Skeletal muscle tissue (tissue), 4 donors: ENCODE data around the gene TMCC1. TPM values are rescaled to one million over a fixed set of nuclear protein-coding genes. Genes with fewer than 3 reads are reported as not detected.
"Not testable (repeated sequence)": the region's sequence is repeated elsewhere in the genome, so short reads cannot be mapped to it uniquely, and the experiment has no call there.

Experiments
- H3K27ac ChIP-seq: one replicate; pipeline ENCODE4 v1.7.0; 2013; ENCODE audit warnings: mild to moderate bottlenecking, low read depth, low read length, inconsistent platforms
- H3K27me3 ChIP-seq, 3 donors: one replicate each; pipeline ENCODE4 v1.7.0; 2013; ENCODE audit warnings: low read length in 3 of 3; ENCODE audit not compliant: control insufficient read depth in 3 of 3, insufficient read depth in 3 of 3
- H3K36me3 ChIP-seq, 3 donors: one replicate each; pipeline ENCODE4 v1.7.0; 2013; ENCODE audit warnings: low read length in 3 of 3; ENCODE audit not compliant: control insufficient read depth in 3 of 3, insufficient read depth in 3 of 3
- H3K4me1 ChIP-seq, 3 donors: one replicate each; pipeline ENCODE4 v1.7.0; 2013; ENCODE audit warnings: low read length in 3 of 3, mild to moderate bottlenecking in 3 of 3; ENCODE audit not compliant: control insufficient read depth in 3 of 3, insufficient read depth in 3 of 3
- H3K4me3 ChIP-seq, 3 donors: one replicate each; pipeline ENCODE4 v1.7.0; 2013; ENCODE audit warnings: low read length in 3 of 3
- H3K9ac ChIP-seq, 3 donors: one replicate each; pipeline ENCODE4 v1.7.0; 2013; ENCODE audit warnings: low read length in 3 of 3, mild to moderate bottlenecking in 3 of 3, moderate library complexity in 2 of 3, low read depth in 1 of 3
- H3K9me3 ChIP-seq, 3 donors: one replicate each; pipeline ENCODE4 v1.7.0; 2013; ENCODE audit warnings: low read length in 3 of 3; ENCODE audit not compliant: control insufficient read depth in 3 of 3
- total RNA-seq: library from RNA; depleted of rRNA; stranded (reverse); fragments of >200 nt; gene quantifications from one replicate; pipeline ENCODE4 v1.2.3, GENCODE V29; 2014
- donor health status: Osteomylitis.

TMCC1 gene
- total RNA-seq, 1 donor from 2014 or later, result 65.8 TPM

DNA sequence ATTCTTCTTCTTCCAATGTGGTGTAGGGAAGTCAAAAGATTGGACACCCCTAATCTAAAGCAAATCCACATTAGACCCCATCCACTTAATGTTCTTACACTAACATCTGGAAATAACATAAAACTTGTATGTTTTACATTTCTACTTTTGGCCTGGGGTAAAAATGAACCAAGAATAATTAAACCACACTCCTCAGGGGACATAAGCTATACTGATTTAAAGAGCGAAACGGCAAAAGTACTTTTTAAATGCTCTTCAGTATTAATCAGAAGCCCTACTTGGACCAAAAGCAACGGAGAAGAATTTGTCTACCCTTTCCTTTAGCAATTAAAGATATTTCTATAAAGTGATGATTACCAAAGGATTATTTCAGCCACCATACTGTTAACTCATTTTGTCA lies 123.9 kb downstream of the TMCC1 start:
- Histone ChIP-seq H3K4me3 (no peak overlapping the region), H3K4me1 (no peaks in the 10 kb centered on the region), H3K9ac (no peak overlapping the region), H3K27ac (no peak overlapping the region), H3K9me3 (no peaks in the 10 kb centered on the region), H3K27me3 (no peaks in the 10 kb centered on the region), H3K36me3 (no peaks in the 10 kb centered on the region)

DNA sequence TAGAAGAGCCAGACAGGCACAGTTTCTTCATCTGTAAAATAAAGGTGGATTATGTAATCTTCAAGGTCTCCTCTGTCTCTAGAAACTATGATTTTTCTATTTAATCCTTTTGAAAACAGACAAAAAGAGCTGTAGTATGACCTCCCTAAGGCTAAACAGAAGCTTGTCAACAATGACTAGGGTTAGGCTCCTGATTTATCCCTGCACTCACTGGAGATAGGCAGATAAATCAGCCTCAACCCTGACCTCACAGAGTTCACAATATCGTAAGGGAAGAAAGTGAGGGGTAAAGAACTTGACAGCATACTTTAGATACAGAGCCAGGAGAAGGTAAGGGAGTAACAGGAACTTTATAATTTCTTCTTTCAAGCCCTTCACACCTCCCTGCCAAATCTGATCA lies 124.8 kb downstream of the TMCC1 start:
- H3K4me1 ChIP-seq, result peaks cover 0 to 3% (median 0%) of the 10 kb centered on the region in 3 donors

DNA sequence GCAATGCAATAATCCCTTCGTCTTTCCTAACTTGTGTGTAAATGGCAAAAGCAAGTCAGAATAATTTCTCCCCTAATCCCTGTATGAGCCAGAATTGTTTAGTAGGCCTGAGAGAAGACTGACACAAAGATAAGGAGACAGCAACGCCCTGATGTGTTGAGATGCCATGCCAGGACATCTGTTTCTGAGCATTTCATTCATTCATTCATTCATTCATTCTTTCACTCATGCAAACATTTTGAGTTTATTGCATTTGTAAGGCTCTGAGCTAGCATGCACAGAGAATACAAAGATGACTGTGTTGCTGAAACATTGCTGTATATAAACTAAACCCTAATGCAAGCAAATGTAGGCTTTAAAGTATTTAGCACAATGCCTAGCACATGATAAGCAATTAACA lies 127.4 kb downstream of the TMCC1 start:
- Histone ChIP-seq H3K36me3 (no peaks in the 10 kb centered on the region), H3K4me1 (peaks cover 0 to 3% (median 0%) of the 10 kb centered on the region in 3 donors), H3K27ac (no peak overlapping the region), H3K27me3 (no peaks in the 10 kb centered on the region), H3K4me3 (no peak overlapping the region), H3K9ac (no peak overlapping the region), H3K9me3 (no peaks in the 10 kb centered on the region)

More for the DNA sequence above, 124.8 kb downstream of the TMCC1 start:
- Histone ChIP-seq H3K9ac (no peak overlapping the region), H3K4me3 (no peak overlapping the region), H3K9me3 (no peaks in the 10 kb centered on the region), H3K27me3 (no peaks in the 10 kb centered on the region), H3K27ac (no peak overlapping the region), H3K36me3 (no peaks in the 10 kb centered on the region)

DNA sequence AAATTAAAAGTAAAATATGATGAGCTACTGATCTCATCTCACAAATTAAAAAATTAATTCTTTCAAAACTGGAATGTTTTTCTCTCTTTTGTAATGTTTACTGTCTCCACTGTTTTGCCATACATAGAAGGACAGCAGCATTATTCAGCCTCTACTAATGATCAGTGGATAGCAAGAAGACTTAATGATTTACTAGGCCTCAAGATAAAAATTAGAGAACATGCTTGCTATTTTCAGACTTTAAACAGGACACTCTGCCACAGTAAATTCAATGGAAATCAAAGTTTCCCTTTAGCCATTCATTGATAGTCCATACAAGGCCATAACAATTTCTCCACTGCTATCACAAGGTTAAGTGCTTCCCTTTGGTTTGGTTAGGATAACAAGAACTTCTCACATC lies 129.4 kb downstream of the TMCC1 start:
- no peaks in the 10 kb centered on the region for H3K36me3 ChIP-seq
- H3K27ac ChIP-seq, result no peak overlapping the region

DNA sequence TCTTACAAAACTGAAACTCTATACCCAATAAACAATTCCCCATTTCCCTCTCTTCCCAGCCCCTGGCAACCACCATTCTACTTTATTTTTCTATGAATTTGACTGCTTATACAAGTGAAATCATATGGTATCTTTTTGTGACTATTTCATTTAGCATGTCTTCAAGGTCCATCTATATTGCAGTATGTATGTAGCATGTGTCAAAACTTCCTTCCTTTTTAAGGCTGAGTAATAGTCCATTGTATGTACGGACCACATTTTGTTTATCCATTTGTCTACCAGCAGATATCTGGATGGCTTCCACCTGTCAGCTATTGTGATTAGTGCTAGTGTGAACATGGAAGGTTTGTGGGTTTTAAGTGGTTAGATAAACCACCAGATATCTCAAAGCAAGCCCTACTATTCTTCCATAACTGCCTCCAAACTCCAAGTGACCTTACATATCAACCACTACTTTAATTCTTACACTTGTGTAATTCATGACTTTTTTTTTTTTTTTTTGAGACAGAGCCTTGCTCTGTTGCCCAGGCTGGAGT lies 134.7 kb downstream of the TMCC1 start:
- H3K36me3 ChIP-seq, result peaks cover 0 to 2% (median 0%) of the 10 kb centered on the region in 3 donors
- no peak overlapping the region for H3K9ac ChIP-seq
- no peaks in the 10 kb centered on the region for H3K4me1 ChIP-seq
- no peak overlapping the region for H3K4me3 ChIP-seq
- H3K27me3 ChIP-seq, result no peaks in the 10 kb centered on the region
- no peaks in the 10 kb centered on the region for H3K9me3 ChIP-seq
- H3K27ac ChIP-seq, result no peak overlapping the region

More for the DNA sequence above, 129.4 kb downstream of the TMCC1 start:
- peaks cover 0 to 3% (median 0%) of the 10 kb centered on the region in 3 donors for H3K4me1 ChIP-seq
- no peak overlapping the region for H3K4me3 ChIP-seq
- no peaks in the 10 kb centered on the region for H3K9me3 ChIP-seq
- no peak overlapping the region for H3K9ac ChIP-seq
- no peaks in the 10 kb centered on the region for H3K27me3 ChIP-seq

DNA sequence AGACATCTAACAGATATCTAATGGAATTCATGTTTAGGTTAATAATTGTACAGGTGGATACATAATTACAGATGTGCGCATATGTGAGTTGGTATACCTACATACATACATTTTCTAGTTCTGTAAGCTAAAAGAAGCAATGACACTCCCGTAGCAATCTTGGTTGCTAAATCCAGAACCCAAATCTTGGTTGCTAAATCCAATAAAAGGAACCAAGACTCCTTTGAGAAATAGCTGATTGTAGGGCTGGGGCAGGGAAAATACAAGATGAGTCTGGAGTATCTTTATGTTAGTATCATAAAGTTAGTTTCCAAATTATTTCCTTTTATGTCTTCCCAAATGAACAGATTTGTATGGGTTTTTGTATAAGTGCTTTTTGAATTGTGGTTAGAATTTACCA lies 135.2 kb downstream of the TMCC1 start:
- no peaks in the 10 kb centered on the region for H3K4me1 ChIP-seq
- no peaks in the 10 kb centered on the region for H3K27me3 ChIP-seq
- no peak overlapping the region for H3K9ac ChIP-seq
- H3K9me3 ChIP-seq, result no peaks in the 10 kb centered on the region
- no peak overlapping the region for H3K27ac ChIP-seq
- H3K36me3 ChIP-seq, result peaks cover 0 to 2% (median 0%) of the 10 kb centered on the region in 3 donors
- no peak overlapping the region for H3K4me3 ChIP-seq

DNA sequence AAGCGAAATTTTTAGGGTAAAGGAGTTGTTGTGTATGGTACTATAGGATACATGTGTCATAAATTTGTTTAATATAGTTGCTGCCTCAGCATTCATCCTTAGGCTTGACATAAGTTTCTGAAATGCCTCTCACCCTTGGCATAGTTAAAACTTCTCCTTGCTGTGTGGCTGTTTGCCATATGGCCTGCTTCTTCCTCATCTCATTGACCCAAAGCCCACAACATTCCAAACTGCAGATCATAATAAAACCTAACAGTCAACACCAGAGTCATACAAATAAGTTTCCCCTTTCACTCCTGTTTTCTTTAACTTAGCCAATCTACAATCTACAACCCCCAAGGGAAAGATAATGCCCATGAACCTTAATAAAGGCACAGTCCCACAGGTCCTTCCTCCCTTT lies 136.6 kb downstream of the TMCC1 start:
- no peak overlapping the region for H3K9ac ChIP-seq
- no peaks in the 10 kb centered on the region for H3K4me1 ChIP-seq
- no peak overlapping the region for H3K27ac ChIP-seq
- H3K4me3 ChIP-seq, result no peak overlapping the region
- no peaks in the 10 kb centered on the region for H3K27me3 ChIP-seq
- no peaks in the 10 kb centered on the region for H3K9me3 ChIP-seq
- peaks cover 0 to 2% (median 0%) of the 10 kb centered on the region in 3 donors for H3K36me3 ChIP-seq

DNA sequence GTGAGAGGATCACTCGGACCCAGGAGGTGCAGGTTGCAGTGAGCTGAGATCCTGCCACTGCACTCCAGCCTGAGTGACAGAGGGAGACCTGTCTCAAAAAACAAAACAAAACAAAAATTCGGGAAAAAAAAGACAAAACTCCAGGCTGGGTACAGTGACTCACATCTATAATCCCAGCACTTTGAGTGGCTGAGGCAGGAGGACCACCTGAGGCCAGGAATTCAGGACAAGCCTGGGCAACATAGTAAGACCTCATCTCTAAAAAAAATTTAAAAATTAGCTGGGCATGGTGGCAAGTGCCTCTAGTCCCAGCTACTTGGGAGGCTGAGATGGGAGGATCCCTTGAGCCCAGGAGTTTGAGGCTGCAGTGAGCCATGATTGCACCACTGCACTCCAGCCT lies 142.4 kb downstream of the TMCC1 start:
- H3K36me3 ChIP-seq, H3K9ac ChIP-seq, H3K4me3 ChIP-seq, H3K9me3 ChIP-seq, H3K27me3 ChIP-seq, H3K4me1 ChIP-seq, H3K27ac ChIP-seq: not testable (repeated sequence)

DNA sequence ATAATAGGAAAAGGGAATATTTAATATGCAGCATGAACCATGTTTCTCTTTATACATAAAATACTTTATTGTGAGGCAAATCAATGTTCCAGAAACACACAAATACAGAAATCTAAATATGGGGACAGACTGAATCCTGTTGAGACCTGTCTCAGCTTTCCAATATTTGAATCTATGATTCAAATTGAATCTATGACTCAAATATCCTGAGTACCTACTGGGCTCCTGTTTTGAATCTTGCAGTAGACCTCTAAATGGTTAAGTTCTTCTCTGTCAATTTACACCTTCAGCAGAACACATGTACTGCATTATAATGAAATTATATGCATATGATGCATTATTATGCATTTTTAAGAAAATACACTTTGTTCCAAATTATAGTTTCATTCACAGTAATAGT lies 143.8 kb downstream of the TMCC1 start:
- Histone ChIP-seq H3K9me3 (no peaks in the 10 kb centered on the region), H3K4me1 (peaks cover 3 to 9% (median 6%) of the 10 kb centered on the region in 3 donors), H3K27ac (no peak overlapping the region), H3K9ac (no peak overlapping the region), H3K4me3 (no peak overlapping the region), H3K36me3 (no peaks in the 10 kb centered on the region), H3K27me3 (no peaks in the 10 kb centered on the region)

DNA sequence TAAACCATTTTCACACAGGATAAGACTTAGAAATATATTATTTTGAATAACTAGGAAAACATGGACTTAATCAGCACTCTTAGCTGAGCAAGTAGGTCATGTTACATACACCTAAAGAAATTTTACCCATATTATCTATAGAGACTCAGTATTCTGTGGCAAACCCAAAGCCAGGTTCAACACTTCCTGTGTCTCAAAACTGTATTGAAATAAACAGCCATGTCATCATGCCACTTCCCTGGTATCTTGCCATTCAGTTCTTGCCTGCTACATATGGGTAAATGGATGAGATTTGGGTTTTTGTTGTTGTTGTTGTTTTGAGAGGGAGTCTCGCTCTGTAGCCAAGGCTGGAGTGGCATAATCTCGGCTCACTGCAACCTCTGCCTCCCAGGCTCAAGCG lies 145.5 kb downstream of the TMCC1 start:
- H3K4me1 ChIP-seq, result peaks cover 3 to 9% (median 6%) of the 10 kb centered on the region in 3 donors
- no peak overlapping the region for H3K4me3 ChIP-seq
- no peak overlapping the region for H3K27ac ChIP-seq
- no peaks in the 10 kb centered on the region for H3K27me3 ChIP-seq
- H3K36me3 ChIP-seq, result no peaks in the 10 kb centered on the region
- no peak overlapping the region for H3K9ac ChIP-seq
- H3K9me3 ChIP-seq, result no peaks in the 10 kb centered on the region
